H9 (cell line): ENCODE measurements around the gene CCDC59. TPM values are rescaled to one million over a fixed set of nuclear protein-coding genes. Genes with fewer than 3 reads are reported as not detected.

Source experiments
- DNase-seq: peaks from one replicate; pipeline ENCODE4 v3.0.0-alpha.2; 2017
- H2AFZ ChIP-seq: one replicate; pipeline ENCODE4 v1.6.1; 2013; ENCODE audit warnings: mild to moderate bottlenecking, low read length, control low read depth, moderate library complexity
- H2AK5ac ChIP-seq: 2 replicates; pipeline ENCODE4 v1.6.1; 2013; ENCODE audit warnings: low read length, control low read depth, mixed read lengths; ENCODE audit not compliant: insufficient read length
- H2BK120ac ChIP-seq: one replicate; pipeline ENCODE4 v1.6.1; 2013; ENCODE audit warnings: low read depth, mild to moderate bottlenecking, low read length, control low read depth, inconsistent platforms; ENCODE audit not compliant: poor library complexity, severe bottlenecking
- H2BK12ac ChIP-seq: 2 replicates; pipeline ENCODE4 v1.6.1; 2013; ENCODE audit warnings: low read length, control low read depth, mixed read lengths, low read depth; ENCODE audit not compliant: insufficient read length
- H2BK15ac ChIP-seq: 2 replicates; pipeline ENCODE4 v1.6.1; 2013; ENCODE audit warnings: low read depth, low read length, control low read depth
- H2BK20ac ChIP-seq: one replicate; pipeline ENCODE4 v1.6.1; 2013; ENCODE audit warnings: low read depth, mild to moderate bottlenecking, low read length, control low read depth, inconsistent platforms; ENCODE audit not compliant: poor library complexity, severe bottlenecking
- H2BK5ac ChIP-seq: 2 replicates; pipeline ENCODE4 v1.6.1; 2013; ENCODE audit warnings: low read length, control low read depth, mixed read lengths; ENCODE audit not compliant: insufficient read length
- H3K14ac ChIP-seq: 2 replicates; pipeline ENCODE4 v1.6.1; 2013; ENCODE audit warnings: low read length, control low read depth; ENCODE audit not compliant: insufficient read depth
- H3K18ac ChIP-seq: 2 replicates; pipeline ENCODE4 v1.6.1; 2013; ENCODE audit warnings: low read depth, mild to moderate bottlenecking, mixed read lengths, low read length, control low read depth; ENCODE audit not compliant: insufficient read length
- H3K23ac ChIP-seq: 2 replicates; pipeline ENCODE4 v1.6.1; 2013; ENCODE audit warnings: low read length, control low read depth, mixed read lengths, low read depth; ENCODE audit not compliant: insufficient read length
- H3K23me2 ChIP-seq: 2 replicates; pipeline ENCODE4 v1.6.1; 2013; ENCODE audit warnings: low read depth, mild to moderate bottlenecking, mixed read lengths, low read length, control low read depth; ENCODE audit not compliant: insufficient read length, poor library complexity, severe bottlenecking
- H3K27ac ChIP-seq: 2 replicates; pipeline ENCODE4 v1.5.1; 2013; ENCODE audit warnings: low read length, control low read depth, mixed read lengths, low read depth; ENCODE audit not compliant: insufficient read length
- H3K27me3 ChIP-seq: 2 replicates; pipeline ENCODE4 v1.6.1; 2013; ENCODE audit warnings: low read length, control low read depth, inconsistent platforms; ENCODE audit not compliant: insufficient read depth
- H3K4ac ChIP-seq: 2 replicates; pipeline ENCODE4 v1.6.1; 2013; ENCODE audit warnings: low read depth, mild to moderate bottlenecking, control low read depth, inconsistent platforms, low read length, moderate library complexity
- H3K4me1 ChIP-seq: 2 replicates; pipeline ENCODE4 v1.6.1; 2013; ENCODE audit warnings: low read length, control low read depth, inconsistent platforms; ENCODE audit not compliant: insufficient read depth
- H3K4me2 ChIP-seq: 2 replicates; pipeline ENCODE4 v1.6.1; 2013; ENCODE audit warnings: low read length, control low read depth, mixed read lengths; ENCODE audit not compliant: insufficient read length, insufficient read depth
- H3K56ac ChIP-seq: 2 replicates; pipeline ENCODE4 v1.6.1; 2013; ENCODE audit warnings: low read depth, mild to moderate bottlenecking, mixed read lengths, low read length, control low read depth; ENCODE audit not compliant: insufficient read length
- H3K79me1 ChIP-seq: 2 replicates; pipeline ENCODE4 v1.6.1; 2013; ENCODE audit warnings: low read depth, mild to moderate bottlenecking, moderate library complexity, low read length, control low read depth, inconsistent platforms; ENCODE audit not compliant: insufficient read depth, poor library complexity, severe bottlenecking
- H3K79me2 ChIP-seq: 2 replicates; pipeline ENCODE4 v1.6.1; 2013; ENCODE audit warnings: low read length, control low read depth, inconsistent platforms; ENCODE audit not compliant: insufficient read depth
- H3K9ac ChIP-seq: 2 replicates; pipeline ENCODE4 v1.6.1; 2013; ENCODE audit warnings: low read length, control low read depth, mixed read lengths; ENCODE audit not compliant: insufficient read length; ENCODE audit errors: extremely low read depth
- H3K9me3 ChIP-seq: one replicate; pipeline ENCODE4 v1.6.1; 2013; ENCODE audit warnings: low read depth, low read length, inconsistent platforms; ENCODE audit not compliant: control insufficient read depth
- H3T11ph ChIP-seq: one replicate; pipeline ENCODE4 v1.6.1; 2013; ENCODE audit warnings: mild to moderate bottlenecking, low read length, control low read depth, inconsistent platforms
- H4K20me1 ChIP-seq: one replicate; pipeline ENCODE4 v1.6.1; 2013; ENCODE audit not compliant: control insufficient read depth, insufficient read length, insufficient read depth
- H4K5ac ChIP-seq: 2 replicates; pipeline ENCODE4 v1.6.1; 2013; ENCODE audit warnings: low read depth, mild to moderate bottlenecking, mixed read lengths, low read length, control low read depth; ENCODE audit not compliant: insufficient read length
- H4K8ac ChIP-seq: replicated peaks from 2 replicates; pipeline ENCODE4 v1.6.1; 2013; ENCODE audit warnings: low read length, control low read depth, mixed read lengths, low read depth; ENCODE audit not compliant: insufficient read length
- H4K91ac ChIP-seq: 2 replicates; pipeline ENCODE4 v1.6.1; 2013; ENCODE audit warnings: low read depth, mild to moderate bottlenecking, moderate library complexity, mixed read lengths, low read length, control low read depth; ENCODE audit not compliant: insufficient read length
- H3K27ac Mint-ChIP-seq, 3 experiments: 2 replicates in 2 of 3; 3 replicates in 1 of 3; pipeline ENCODE4 v1.8.0; 2020 to 2021; ENCODE audit warnings: mixed read lengths in 3 of 3, mild to moderate bottlenecking in 1 of 3, moderate library complexity in 1 of 3
- H3K27me3 Mint-ChIP-seq: 2 replicates; pipeline ENCODE4 v1.8.0; 2021; ENCODE audit warnings: low read depth, mild to moderate bottlenecking, moderate library complexity, mixed read lengths
- H3K36me3 Mint-ChIP-seq, 3 experiments: 2 replicates in 2 of 3; 3 replicates in 1 of 3; pipeline ENCODE4 v1.8.0; 2020 to 2021; ENCODE audit warnings: low read depth in 3 of 3, mixed read lengths in 3 of 3; ENCODE audit not compliant: insufficient read depth in 1 of 3
- H3K4me1 Mint-ChIP-seq, 2 experiments: 2 replicates each; pipeline ENCODE4 v1.8.0; 2020; ENCODE audit warnings: mixed read lengths in 2 of 2
- H3K4me3 Mint-ChIP-seq, 2 experiments: 2 replicates in 1 of 2; 3 replicates in 1 of 2; pipeline ENCODE4 v1.8.0; 2020 to 2021; ENCODE audit warnings: mild to moderate bottlenecking in 2 of 2, mixed read lengths in 2 of 2, moderate library complexity in 1 of 2
- H3K9me3 Mint-ChIP-seq, 2 experiments: 2 replicates in 1 of 2; 3 replicates in 1 of 2; pipeline ENCODE4 v1.8.0; 2020; ENCODE audit warnings: mild to moderate bottlenecking in 2 of 2, mixed read lengths in 2 of 2, moderate library complexity in 1 of 2
- CTCF ChIP-seq: fragments of 200-600 bp; sonication (generic); conservative IDR thresholded peaks from 3 replicates; pipeline ENCODE4 v1.8.0; 2021; ENCODE audit warnings: antibody characterized with exemption, mild to moderate bottlenecking
- WGBS: extraction: QIAGEN DNeasy Blood & Tissue Kit; methylation state at CpG from one replicate; pipeline ENCODE4 v1.1.7; 2013; ENCODE audit warnings: missing lambda C conversion rate, low lambda C conversion rate, mixed read lengths; ENCODE audit not compliant: insufficient read length; ENCODE audit errors: extremely low coverage; 5-methylcytosine and 5-hydroxymethylcytosine counted together
- total RNA-seq: library from RNA; stranded (reverse); gene quantifications from 2 replicates; pipeline ENCODE4 v1.2.1, GENCODE V29; 2021

Gene CCDC59
- total RNA-seq, 1 experiment from 2014 or later, result 62.2 TPM

GRCh38 chr12:82407481-82407880, 49.3 kb upstream of the CCDC59 start:
- Histone ChIP-seq H2BK20ac (no peak overlapping the region), H4K8ac (no peak overlapping the region), H3K4ac (no peak overlapping the region), H2BK120ac (no peak overlapping the region), H3K79me1 (no peaks in the 10 kb centered on the region), H3K9me3 (no peaks in the 10 kb centered on the region), H3K79me2 (no peaks in the 10 kb centered on the region), H3K4me1 (no peaks in the 10 kb centered on the region), H4K20me1 (no peaks in the 10 kb centered on the region), H2BK5ac (no peak overlapping the region), H3K27ac (no peak overlapping the region), H4K91ac (no peak overlapping the region), H3T11ph (no peak overlapping the region), H2BK15ac (no peak overlapping the region), H3K56ac (no peak overlapping the region), H3K23ac (no peak overlapping the region), H3K14ac (no peak overlapping the region), H3K23me2 (no peaks in the 10 kb centered on the region), H2AFZ (no peak overlapping the region), H3K9ac (no peak overlapping the region), H3K27me3 (no peaks in the 10 kb centered on the region), H3K4me2 (no peak overlapping the region), H4K5ac (no peak overlapping the region), H2AK5ac (no peak overlapping the region), H2BK12ac (no peak overlapping the region), H3K18ac (no peak overlapping the region)
- WGBS, result no CpG with 5 or more reads among the region's 5 CpGs
- Mint-ChIP-seq H3K4me3 (no peak overlapping the region), H3K9me3 (no peaks in the 10 kb centered on the region), H3K27me3 (no peaks in the 10 kb centered on the region), H3K27ac (no peak overlapping the region; a peak in 1 of 7 replicates), H3K4me1 (no peaks in the 10 kb centered on the region), H3K36me3 (peaks cover 0 to 3% (median 0%) of the 10 kb centered on the region in 3 experiments; a peak in 3 of 7 replicates)
- no peak for DNase-seq
- TF ChIP-seq CTCF, result no peak
